GM18858 (cell line): ENCODE data around the gene TRABD2B.

Experiments used
- ATAC-seq: cut with Tn5 transposase; IDR thresholded peaks from one replicate; pipeline ENCODE4 v1.9.1; 2021; ENCODE audit not compliant: unreplicated experiment

TRABD2B gene

DNA sequence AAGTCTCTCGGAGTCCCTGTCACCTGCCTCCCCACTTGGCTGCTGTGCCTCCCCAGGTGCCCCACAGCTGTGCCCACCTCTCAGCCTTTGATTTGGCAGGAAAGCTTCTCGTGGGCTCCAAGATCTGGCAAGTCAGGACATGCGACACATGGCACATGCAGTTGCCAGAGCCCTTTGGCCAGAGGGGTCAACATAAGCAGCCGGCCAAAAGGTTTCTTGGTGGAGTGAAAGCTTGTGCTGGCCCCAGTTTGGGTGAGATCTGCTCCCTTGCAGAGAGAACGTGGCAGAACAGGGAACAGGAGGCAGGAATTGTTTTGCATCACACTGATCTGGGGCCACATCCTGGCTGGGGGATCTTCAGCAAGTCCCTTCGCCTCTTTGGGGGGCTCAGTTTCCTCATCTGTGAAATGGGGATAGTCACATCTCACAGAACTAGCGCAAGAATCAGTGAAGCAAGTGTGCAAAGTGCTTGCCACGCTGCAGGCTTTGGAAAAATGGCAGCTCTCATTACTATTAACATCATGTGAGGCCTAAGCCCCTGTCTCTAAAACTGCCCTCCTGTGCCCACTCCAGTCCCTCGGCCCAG is 232.6 kb downstream of the TRABD2B start:
- no peak for ATAC-seq

DNA sequence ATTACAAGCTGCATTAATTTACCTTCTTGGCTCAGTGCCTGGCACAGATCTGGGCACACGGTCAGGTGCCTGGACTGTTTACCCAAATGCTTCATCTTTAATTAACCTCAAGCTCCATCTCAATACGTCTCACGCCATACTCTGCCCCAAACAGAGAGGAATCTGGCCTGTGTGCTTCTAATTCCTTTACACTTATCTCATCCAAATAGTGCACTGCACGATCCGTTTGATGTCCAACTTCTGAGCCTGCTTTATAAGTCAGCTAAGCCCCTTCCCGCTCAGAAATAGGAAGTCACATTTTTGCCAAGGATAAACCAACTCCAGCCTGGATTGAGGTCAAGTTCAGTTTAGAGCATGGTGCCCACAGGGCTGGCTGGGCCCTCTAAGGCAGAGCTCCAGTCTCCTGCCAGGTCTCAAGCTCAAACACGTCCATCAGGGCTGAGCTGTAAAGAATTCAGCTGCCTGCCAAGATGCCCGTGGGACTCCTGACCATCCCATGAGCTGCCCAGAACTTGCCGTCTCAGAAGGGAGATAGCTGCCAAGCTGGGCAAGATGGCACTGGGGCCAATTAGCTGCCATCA is 233.5 kb downstream of the TRABD2B start:
- ATAC-seq: no peak

DNA sequence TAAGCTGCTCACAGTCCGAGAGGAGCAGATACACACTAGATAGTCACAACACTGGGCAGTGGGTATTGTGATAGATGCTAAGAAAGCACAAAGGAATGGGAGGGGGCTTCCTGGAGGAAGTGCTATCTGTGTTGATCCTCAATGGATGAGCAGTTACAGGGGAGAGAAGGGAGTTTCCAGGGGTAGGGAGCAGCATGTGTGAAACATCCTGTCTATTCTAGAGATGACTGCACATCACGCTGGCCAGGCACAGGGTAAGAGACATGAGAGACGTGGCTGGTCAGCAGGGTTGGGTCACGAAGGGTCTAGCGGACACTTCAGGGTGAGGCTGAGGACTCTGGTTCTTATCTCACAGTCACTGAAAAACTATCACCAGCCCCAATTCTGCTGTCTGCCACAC is 235.2 kb downstream of the TRABD2B start:
- no peak for ATAC-seq

DNA sequence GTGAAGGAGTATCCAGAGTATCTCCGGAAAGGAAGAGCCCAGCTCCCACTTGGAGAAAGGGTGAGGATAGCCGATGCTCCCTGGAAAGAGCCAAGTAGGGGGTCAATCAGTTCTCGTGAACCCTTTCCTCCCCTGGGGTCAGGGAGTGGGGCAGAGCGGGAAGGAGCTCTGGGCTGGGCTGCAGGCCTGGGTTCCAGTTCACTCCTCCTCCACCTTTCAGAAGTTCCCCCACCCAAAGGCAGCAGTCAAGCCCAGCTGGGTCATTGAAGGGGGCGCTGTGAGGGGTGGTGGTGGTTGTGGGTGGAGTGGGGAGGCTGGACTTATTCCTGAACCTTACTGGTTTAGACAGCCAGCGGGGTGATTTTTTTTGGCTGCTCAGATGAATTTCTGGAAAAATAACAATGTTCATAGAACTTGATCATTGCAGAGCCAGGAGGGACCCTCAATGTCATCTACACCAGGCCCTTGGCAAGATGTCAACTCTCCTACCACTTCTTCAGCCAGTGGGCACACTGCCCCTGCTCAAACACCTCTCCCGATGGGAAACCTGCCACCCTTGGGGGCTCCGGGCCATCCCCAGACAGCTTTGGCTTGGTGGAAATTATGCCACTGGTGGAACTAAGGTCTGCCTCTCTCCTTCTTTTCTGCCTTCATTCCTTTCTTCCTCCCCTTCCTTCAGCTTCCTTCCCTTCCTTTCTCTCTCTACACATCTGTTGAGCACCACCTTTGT is 235.8 kb downstream of the TRABD2B start:
- no peak for ATAC-seq

DNA sequence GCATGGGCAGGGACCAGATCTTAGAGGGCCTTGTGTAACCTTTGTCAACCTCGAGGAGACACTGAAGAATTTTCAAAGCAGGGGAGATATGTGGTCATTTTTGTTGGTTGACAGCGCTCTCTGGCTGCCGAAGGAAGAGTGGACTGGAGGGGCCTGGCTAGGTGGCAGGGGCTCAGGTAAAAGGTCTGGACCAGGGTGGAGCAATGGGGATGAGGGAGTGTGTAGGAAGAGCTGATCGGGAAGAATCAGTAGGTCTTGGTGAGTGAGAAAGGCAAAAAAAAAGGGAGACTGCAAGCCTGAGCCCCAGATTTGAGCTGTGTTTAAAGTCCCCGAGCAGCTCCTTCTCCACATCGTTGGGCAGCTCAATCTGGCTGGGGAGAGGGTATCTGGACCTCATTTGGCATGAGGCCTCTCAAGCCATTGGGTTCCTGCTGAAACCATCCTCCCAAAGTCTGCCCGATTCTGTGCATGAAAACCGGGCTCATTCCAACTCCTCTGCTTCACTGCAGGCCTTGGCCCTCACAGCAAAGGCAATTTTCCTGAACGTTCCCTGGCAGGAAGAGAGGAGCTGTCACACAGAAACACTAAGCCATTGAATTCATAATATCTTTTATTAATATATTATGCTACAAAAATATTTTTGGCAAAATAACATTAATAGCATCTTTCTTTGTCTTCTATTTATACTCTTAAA is 237.1 kb downstream of the TRABD2B start:
- no peak for ATAC-seq

DNA sequence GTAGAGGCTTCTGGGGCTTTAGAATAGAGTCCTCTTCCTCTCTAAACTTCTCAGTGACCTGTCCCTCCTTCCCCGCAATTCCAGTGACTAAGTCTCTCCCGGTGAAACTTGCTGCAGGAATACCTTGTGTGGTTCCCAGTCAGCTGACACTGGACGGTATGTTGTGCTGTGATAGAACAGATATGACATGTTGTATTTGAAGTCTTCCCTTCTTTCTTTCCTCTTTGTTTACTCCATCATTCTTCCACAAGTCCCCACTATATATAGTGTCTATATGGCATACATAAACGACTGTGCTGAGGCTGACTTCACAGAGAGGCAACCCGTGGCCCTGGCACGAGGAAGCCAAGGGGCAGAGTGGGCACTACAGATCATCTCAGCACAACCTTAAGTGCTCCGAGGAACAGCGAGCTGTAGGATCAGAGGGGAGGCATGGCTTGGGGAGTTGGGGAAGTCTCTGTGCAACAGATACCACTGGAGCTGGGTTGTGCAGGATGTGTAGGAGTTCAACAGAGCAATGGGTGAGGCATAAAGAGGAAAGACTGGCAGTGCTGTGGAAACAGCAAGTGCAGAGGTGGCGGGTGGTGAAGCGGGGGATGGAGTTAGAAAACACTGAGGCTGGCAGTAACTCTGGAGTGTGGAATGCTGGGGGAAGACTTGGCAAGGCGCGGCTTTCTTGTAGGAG is 237.8 kb downstream of the TRABD2B start:
- no peak for ATAC-seq

DNA sequence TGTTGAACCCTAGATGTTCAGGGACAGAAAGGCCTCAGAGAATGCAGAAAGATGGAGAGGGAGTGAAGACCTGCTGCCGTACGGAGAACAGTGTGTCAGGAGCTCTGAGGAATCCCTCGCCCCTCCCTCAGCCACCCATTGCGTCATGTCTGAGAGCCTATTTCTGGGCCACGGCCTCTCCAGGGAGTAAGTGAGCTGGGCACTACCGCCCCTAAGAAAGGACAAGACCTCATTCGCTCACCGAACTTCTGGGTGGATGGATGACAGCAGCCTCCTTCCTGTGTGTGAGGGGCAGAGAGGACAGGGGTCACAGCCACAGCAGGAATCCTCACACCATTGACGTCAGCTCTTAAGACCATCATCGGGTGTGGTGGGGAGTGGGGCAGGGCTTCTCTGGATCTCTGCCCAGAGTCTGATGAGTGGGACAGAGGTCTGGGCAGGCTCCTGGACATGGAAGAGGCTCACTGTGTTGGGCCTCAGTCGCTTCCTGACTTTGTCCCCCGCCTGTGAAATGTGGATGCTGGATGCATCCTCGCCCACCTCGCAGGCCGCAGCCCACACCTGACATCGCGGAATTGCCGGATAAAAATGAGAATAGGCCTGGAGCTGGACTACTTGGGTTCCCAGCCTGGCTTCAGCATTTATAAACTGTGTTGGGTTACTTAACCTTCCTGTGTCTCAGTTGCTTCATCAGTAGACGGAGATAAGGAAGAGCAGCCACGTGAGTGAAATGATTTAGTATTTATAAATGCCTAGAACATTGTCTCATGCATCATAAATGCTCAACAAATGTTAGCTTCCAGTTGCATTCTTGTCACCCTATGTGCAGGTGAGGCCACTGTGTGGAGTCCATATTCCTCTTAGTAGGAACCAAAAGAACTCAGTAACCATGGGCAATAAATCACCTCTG is 238.6 kb downstream of the TRABD2B start:
- no peak for ATAC-seq

DNA sequence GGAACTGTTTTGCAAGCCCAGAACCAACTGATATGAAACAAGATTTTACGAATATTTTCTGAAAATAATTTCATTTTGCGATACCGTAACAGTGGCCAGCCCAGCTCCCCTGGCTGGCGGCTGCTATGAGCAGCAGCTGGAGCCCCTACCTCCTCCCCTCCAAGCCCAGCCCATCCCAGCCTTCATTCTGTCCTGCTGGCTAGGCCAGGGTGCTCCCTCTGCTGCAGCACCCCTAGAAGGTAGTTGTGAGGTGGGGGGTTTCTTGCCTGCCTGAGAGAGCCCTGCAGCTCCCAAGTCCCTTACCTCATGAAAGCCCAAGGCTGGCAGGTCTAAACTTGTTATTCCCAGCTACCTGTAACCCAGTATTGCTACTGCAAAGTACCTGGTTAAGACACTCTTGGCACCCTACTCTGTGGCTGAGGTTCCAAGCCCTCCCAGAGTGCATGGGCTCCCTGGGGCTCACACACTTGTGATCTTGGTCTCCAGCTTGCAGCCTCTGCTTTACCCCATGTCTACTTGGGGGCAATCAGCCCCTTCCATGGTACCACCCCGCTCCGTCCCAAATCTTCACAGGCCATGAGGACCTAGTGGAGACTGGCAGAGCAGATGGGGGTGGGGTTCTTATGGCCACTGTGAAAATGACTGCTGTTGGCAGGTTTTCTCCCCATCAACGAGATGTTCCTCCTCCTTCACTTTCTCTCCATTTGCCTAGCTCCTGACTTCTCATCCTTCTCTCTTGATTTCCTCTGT is 239.8 kb downstream of the TRABD2B start:
- no peak for ATAC-seq

DNA sequence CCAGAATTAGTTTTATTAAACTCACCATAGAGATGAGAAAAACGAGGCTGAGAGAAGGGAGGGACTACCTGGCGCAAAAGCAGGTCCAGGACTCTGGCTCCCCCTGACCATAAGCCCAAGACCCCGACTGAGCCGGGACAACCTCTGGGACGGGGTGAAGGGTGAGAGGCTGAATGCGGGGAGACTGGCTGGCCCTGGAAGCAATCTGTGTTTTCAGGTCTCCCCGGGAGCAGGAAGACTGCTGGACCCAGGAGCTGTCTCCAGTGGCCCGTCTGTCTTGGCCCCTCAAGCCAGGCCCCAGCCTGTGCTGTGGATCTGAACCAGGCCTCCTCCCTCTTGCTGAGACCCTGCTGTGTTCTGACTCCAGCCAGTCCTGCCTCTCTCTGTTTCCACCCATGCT is 240.8 kb downstream of the TRABD2B start:
- ATAC-seq: no peak

DNA sequence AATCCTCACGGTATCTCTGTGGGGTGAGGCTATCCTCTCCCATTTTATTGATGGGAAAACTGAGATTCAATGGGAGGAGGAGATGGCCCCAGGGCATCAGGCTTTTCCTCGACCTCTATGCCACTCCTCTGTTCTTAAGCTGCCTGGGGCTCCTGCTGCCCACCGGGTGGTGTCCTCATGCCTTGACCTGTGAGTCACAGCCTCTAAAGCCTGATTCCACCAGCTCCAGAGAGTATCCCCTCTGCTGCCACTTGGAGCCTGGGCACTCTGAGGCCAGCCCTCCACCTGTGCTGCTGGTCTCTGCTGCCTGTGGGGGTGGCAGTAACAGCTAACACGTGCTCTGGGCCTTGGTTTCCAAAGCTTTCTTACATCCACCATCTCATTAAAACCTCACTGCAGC is 241.2 kb downstream of the TRABD2B start:
- no peak for ATAC-seq

DNA sequence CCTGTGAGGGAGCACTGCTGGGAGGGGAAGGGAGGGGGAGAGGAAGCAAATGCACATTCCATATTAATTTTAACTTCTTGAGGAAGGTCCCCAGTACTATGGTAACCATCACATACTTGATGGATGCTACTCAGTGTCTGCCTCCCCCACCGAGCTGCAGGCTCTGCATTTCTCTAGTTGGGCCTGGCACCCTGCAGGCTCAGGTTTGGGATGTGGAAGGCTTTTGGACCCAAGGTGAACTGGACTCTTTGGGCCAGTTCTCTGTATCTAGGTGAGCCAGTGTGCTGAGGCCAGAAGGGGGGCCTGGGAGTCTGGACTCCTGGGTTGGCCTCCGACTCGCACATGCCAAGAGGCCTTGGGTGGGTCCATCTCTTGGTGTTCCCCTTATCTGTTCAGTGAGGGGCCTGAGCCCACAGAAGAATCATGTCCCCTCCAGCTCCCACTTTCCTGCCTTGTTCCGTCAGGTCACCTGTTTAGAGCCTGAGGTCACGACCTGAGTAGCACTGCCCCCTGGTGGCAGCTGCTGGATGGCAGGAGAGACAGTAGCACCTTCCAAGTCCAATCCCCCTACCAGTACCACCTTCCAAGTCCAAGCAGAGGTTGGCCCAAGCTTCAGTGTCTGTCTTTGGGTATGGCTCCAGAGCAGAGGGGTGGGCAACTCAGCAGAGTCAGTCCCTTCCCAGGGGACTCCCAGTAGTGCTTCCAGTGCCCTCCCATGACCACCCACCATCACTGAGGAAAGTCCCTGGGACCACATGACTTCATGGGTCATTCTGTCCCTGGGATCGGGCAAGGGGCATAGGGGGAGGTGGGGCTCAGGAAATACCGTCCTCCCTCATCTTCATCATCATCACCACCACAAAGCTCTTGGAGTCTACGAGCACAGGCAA is 241.8 kb downstream of the TRABD2B start:
- ATAC-seq: no peak

DNA sequence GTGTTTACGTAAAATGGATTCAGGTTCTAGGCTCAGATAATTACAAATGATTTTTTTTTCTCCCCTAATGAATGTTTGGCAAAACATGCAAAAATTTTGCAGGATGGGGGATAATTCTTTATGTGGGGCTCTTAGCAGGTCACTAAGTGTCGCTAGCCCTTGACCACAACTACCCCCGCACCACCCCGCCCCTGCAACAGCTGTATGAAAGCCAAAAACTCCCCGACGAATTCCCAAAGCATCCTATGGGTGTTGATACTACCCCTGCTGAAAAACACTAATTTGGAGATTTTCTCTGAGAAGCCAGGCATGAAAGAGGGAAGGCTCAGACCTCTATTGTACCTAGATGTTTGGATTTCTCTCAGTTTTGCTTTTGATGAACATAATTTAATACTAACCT is 243.0 kb downstream of the TRABD2B start:
- no peak for ATAC-seq

DNA sequence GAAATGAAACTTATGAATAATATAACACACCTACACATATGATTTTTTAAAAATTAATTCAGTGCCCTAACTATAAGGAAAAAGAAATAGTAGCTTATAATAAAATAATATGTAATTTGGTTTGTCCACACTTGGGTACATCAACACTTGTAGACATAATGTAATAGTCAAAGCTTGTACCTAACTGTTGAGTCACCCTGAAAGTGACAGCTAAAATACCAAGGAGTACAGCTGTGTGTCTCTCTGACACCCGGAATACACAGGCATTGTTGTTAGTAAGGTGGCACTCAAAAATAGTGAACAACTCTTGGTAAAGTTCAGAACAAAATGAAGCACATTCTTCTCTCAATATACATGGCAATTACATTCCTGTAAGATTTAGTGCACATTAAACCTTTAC is 243.4 kb downstream of the TRABD2B start:
- ATAC-seq: peak; percentile 68

DNA sequence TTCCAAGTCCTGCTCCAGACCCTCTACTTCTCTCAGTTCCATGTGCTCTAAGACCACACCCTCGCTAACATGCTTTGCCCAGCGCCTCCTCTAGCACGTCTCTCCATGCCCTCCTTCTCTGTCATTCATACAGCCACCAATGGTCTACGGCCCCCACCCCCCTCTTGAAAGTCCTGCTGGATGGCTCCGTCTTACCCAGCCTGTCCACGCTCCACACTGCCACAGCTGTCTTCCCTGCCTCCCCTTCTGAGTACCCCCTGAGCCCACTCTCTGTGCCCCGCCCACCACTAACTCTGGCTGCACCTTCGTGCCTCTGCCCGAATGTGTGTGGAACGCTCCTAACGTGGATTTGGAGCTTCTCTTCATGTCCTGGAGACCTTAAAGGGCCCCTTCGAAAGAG is 244.6 kb downstream of the TRABD2B start:
- no peak for ATAC-seq

DNA sequence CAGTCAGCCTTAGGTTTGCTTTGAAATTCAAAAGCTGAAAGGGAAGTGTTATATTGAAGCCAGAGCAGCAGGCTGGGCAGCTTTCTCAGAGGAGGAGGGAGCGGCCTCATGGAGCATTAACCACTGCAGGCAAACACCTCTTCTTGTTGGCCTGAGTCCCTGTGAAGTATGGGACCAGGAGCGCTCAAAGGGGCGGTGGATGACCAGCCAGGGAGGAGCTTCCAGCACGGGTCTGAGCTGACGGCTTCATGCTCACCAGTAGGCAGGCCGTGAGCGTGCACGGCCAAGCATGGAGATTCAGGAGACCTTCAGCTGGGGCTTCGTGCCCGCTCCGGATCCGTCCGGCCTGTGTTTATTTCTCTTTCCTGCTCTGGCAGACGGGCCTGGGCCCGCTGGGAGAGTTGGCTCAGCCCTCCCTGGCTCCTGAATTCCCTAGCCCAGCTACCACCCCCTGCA is 245.2 kb downstream of the TRABD2B start:
- ATAC-seq: no peak

DNA sequence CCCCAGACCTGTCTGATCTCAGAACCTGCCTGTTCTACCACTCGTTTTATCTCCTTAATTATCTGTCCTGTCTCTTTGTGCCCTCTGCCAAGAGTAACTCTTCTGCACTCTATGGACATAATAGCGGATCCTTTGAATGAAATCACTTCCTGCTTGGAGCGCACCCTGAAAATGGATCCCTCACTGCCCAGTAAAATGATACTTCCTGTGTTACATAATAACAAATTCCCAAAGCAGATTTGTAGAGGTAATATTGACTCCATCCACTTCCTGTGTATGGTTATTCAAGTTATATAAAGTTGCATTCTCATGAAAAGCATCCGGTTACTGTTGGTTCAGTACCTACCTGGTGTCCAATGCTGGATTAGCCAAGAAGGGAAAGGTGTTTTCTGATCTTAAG is 246.0 kb downstream of the TRABD2B start:
- no peak for ATAC-seq

DNA sequence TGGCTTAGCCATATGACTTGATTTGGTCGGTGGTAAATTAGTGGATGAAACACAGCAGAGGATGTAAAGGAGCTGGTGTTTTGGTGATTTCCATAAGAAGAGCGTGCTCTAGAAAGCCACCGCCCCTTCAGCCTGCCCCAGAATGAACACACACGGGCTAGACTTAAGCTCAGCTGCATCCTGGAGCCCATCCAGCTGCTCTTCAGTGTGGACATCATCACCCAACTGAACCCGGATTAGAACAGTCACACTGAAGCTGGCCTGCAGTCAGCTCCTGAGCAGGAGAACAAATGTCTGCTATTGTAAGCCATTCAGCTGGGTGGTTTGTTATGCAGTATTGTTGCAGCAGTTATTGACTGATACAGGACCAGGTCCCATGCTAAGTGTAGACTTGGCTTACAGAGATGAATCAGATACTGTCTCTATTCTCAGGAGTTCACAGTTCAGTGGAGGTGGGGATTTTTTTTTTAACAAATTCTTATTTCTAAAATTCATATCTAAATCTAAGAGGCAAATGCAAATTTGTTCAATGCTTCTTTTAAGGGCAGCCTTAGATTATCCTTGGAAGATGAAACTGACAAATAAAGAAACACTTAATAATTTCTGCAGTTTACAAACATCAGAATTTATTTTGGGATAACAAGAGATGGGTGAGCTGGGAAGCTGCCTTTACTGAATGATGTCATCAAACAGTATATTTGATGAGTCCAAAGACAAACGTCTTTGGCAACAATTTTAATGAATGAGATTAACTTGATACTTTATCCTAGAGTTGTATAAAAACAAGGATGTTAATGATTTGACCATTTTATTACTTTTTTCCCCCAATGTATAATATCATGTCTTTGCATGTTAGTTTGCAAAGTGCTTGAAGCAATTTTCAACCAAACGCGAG is 251.2 kb downstream of the TRABD2B start:
- no peak for ATAC-seq
